ENCODE measurements around the gene KCNIP4.

- TF ChIP-seq CTCF (IDR thresholded peaks at IDR 0.05 in 2 of 3, conservative IDR thresholded peaks at IDR 0.05 in 1 of 3; ENCODE audit: control insufficient read depth in 2 of 3, extremely low read depth in 1 of 3, insufficient read depth in 1 of 3, low read depth in 3 of 3, low read length in 3 of 3) (no peak), RCOR1 (conservative IDR thresholded peaks at IDR 0.05; ENCODE audit: low read depth, low read length) (no peak), REST (IDR thresholded peaks at IDR 0.05; ENCODE audit: low read depth, low read length) (no peak), RB1 (IDR thresholded peaks at IDR 0.05; ENCODE audit: borderline replicate concordance) (no peak), STAT3 (IDR thresholded peaks at IDR 0.05; ENCODE audit: low read depth, low read length) (no peak), RAD21 (IDR thresholded peaks at IDR 0.05; ENCODE audit: insufficient read depth, low read depth, low read length) (no peak), POLR2A (IDR thresholded peaks at IDR 0.05; ENCODE audit: low read depth, low read length) (no peak), ELK1 (IDR thresholded peaks at IDR 0.05; ENCODE audit: low read depth, low read length) (no peak), TCF7 (IDR thresholded peaks at IDR 0.05; ENCODE audit: borderline replicate concordance) (no peak)
Observed at GRCh38 chr4:21709761-21710160, 238.8 kb downstream of the KCNIP4 start.

All from GM12878 (cell line).